ENCODE measurements around the gene LRRIQ1.
"Not testable (repeated sequence)": the region's sequence is repeated elsewhere in the genome, so short reads cannot be mapped to it uniquely, and the experiment has no call there.

DNA sequence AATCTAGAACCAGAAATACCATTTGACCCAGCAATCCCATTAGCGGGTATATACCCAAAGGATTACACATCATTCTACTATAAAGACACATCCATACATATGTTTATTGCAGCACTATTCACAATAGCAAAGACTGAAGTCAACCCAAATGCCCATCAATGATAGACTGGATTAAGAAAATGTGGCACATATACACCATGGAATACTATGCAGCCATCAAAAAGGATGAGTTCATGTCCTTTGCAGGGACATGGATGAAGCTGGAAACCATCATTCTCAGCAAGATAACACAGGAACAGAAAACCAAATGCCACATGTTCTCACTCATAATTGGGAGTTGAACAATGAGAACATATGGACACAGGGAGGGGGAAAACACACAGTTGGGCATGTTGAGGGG, 188.2 kb downstream of the LRRIQ1 start:
- TF ChIP-seq, protein P1, sequence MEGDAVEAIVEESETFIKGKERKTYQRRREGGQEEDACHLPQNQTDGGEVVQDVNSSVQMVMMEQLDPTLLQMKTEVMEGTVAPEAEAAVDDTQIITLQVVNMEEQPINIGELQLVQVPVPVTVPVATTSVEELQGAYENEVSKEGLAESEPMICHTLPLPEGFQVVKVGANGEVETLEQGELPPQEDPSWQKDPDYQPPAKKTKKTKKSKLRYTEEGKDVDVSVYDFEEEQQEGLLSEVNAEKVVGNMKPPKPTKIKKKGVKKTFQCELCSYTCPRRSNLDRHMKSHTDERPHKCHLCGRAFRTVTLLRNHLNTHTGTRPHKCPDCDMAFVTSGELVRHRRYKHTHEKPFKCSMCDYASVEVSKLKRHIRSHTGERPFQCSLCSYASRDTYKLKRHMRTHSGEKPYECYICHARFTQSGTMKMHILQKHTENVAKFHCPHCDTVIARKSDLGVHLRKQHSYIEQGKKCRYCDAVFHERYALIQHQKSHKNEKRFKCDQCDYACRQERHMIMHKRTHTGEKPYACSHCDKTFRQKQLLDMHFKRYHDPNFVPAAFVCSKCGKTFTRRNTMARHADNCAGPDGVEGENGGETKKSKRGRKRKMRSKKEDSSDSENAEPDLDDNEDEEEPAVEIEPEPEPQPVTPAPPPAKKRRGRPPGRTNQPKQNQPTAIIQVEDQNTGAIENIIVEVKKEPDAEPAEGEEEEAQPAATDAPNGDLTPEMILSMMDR (IDR thresholded peaks at IDR 0.05), result not testable (repeated sequence)
- TF ChIP-seq POLR2A (IDR thresholded peaks at IDR 0.05), result not testable (repeated sequence)

Data from thyroid gland (tissue), 4 donors.